Measurements from ENCODE around the gene ART4.

The ART4 gene

DNA sequence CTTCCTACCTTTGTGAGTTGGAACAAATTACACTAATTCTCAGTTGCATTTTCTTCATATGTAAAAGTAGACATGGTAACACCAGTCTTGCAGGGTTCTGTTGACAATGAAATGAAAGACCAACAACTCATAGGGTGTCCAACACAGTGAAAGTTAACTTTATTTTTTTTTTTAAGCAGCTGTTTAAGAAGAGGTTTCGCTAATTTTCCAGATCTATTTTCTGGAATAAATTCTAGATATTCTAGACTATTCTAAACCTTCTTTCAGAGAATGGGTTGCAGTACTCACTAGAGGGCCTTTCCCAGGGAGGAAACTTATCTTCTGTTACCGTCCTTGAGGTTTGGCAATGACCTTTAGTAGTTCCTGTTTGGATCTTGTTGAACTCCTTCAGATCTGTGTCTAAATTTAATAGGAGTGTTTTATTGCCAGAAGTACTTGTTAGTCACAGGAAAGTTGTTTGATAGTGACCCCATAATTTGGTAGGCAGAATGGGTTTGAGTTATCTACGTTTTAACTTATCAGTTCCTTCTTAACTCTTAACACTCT, 2.8 kb upstream of the ART4 start:
- Histone ChIP-seq H3K4me2 (no peak overlapping the region), H3K4me1 (ENCODE audit: low read depth, poor library complexity, severe bottlenecking) (peaks cover 3% of the 10 kb centered on the region), H2AFZ (ENCODE audit: low read depth) (no peak overlapping the region), H3K36me3 (ENCODE audit: insufficient read depth) (no peaks in the 10 kb centered on the region), H4K20me1 (ENCODE audit: insufficient read depth) (no peaks in the 10 kb centered on the region), H3K9ac (no peak overlapping the region), H3K27me3 (ENCODE audit: insufficient read depth, low read depth) (no peaks in the 10 kb centered on the region), H3K27ac (no peak overlapping the region), H3K79me2 (ENCODE audit: insufficient read depth, low read depth) (no peaks in the 10 kb centered on the region), H3K4me3 (IDR thresholded peaks at IDR 0.05; ENCODE audit: insufficient read depth, low read depth, low read length) (no peak overlapping the region)
- TF ChIP-seq CTCF (conservative IDR thresholded peaks at IDR 0.05; ENCODE audit: low read depth, low read length): no peak

GRCh38 chr12:14845350-14845750, 2.0 kb upstream of the ART4 start:
- no peak overlapping the region for H2AFZ ChIP-seq (ENCODE audit: low read depth)
- H3K4me3 ChIP-seq (IDR thresholded peaks at IDR 0.05; ENCODE audit: insufficient read depth, low read depth, low read length): no peak overlapping the region
- H3K27me3 ChIP-seq (ENCODE audit: insufficient read depth, low read depth): no peaks in the 10 kb centered on the region
- no peaks in the 10 kb centered on the region for H3K4me1 ChIP-seq (ENCODE audit: low read depth, poor library complexity, severe bottlenecking)
- no peak overlapping the region for H3K4me2 ChIP-seq
- no peaks in the 10 kb centered on the region for H3K36me3 ChIP-seq (ENCODE audit: insufficient read depth)
- no peaks in the 10 kb centered on the region for H3K79me2 ChIP-seq (ENCODE audit: insufficient read depth, low read depth)
- H3K27ac ChIP-seq: no peak overlapping the region
- H4K20me1 ChIP-seq (ENCODE audit: insufficient read depth): no peaks in the 10 kb centered on the region
- TF ChIP-seq CTCF (conservative IDR thresholded peaks at IDR 0.05; ENCODE audit: low read depth, low read length): peak; percentile 89
- no peak overlapping the region for H3K9ac ChIP-seq

GRCh38 chr12:14844401-14844800, 1.1 kb upstream of the ART4 start:
- no peak overlapping the region for H2AFZ ChIP-seq (ENCODE audit: low read depth)
- TF ChIP-seq CTCF (conservative IDR thresholded peaks at IDR 0.05; ENCODE audit: low read depth, low read length): no peak
- H4K20me1 ChIP-seq (ENCODE audit: insufficient read depth): no peaks in the 10 kb centered on the region
- no peak overlapping the region for H3K9ac ChIP-seq
- no peak overlapping the region for H3K27ac ChIP-seq
- H3K4me3 ChIP-seq (IDR thresholded peaks at IDR 0.05; ENCODE audit: insufficient read depth, low read depth, low read length): no peak overlapping the region
- H3K27me3 ChIP-seq (ENCODE audit: insufficient read depth, low read depth): no peaks in the 10 kb centered on the region
- no peak overlapping the region for H3K4me2 ChIP-seq
- no peaks in the 10 kb centered on the region for H3K79me2 ChIP-seq (ENCODE audit: insufficient read depth, low read depth)
- H3K4me1 ChIP-seq (ENCODE audit: low read depth, poor library complexity, severe bottlenecking): no peaks in the 10 kb centered on the region
- H3K36me3 ChIP-seq (ENCODE audit: insufficient read depth): no peaks in the 10 kb centered on the region

DNA sequence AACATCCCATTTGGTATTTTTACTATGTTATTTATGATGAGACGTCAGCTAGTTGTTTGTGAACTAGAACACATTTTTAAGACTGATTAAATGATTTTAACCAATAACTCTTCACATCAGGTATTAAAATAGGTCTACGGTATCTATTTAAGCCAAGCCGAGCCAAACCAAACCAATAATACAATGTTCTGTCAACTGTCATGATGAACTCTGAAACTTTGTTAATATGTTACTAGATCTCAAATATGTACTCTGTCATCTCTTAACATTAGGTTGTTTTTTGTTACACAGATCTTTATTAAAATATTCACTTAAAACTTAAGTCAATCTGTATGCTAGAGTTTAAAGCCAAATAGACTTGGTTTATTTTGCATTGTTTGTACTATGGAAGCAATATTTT, 1.0 kb downstream of the ART4 start:
- H3K4me1 ChIP-seq (ENCODE audit: low read depth, poor library complexity, severe bottlenecking): no peaks in the 10 kb centered on the region
- no peak overlapping the region for H3K4me3 ChIP-seq (IDR thresholded peaks at IDR 0.05; ENCODE audit: insufficient read depth, low read depth, low read length)
- no peaks in the 10 kb centered on the region for H3K36me3 ChIP-seq (ENCODE audit: insufficient read depth)
- H4K20me1 ChIP-seq (ENCODE audit: insufficient read depth): no peaks in the 10 kb centered on the region
- no peak for TF ChIP-seq CTCF (conservative IDR thresholded peaks at IDR 0.05; ENCODE audit: low read depth, low read length)
- no peak overlapping the region for H3K4me2 ChIP-seq
- H3K79me2 ChIP-seq (ENCODE audit: insufficient read depth, low read depth): no peaks in the 10 kb centered on the region
- H3K9ac ChIP-seq: no peak overlapping the region
- no peak overlapping the region for H2AFZ ChIP-seq (ENCODE audit: low read depth)
- H3K27ac ChIP-seq: no peak overlapping the region
- no peaks in the 10 kb centered on the region for H3K27me3 ChIP-seq (ENCODE audit: insufficient read depth, low read depth)
